Astrocyte (in vitro differentiated cells and primary cell): ENCODE measurements around the gene PRR22. TPM values are rescaled to one million over a fixed set of nuclear protein-coding genes. Genes with fewer than 3 reads are reported as not detected.

ENCODE experiments used
- DNase-seq: peaks from one replicate; pipeline ENCODE4 v3.0.0-alpha.2; 2010; ENCODE audit warnings: low read depth
- FAIRE-seq: peaks from 2 replicates; lab custom pipeline; 2011; peaks lifted over from hg19 to GRCh38; lab: Jason Lieb, UNC
- H2AFZ ChIP-seq: 2 replicates; pipeline ENCODE4 v1.6.0; 2012; ENCODE audit warnings: low read depth, low read length, inconsistent platforms
- H3K27ac ChIP-seq: 2 replicates; pipeline ENCODE4 v1.5.1; 2011; ENCODE audit warnings: low read depth, low read length, inconsistent platforms
- H3K27me3 ChIP-seq: 2 replicates; pipeline ENCODE4 v1.6.0; 2011; ENCODE audit warnings: low read length, inconsistent platforms; ENCODE audit not compliant: insufficient read depth
- H3K36me3 ChIP-seq: 2 replicates; pipeline ENCODE4 v1.5.1; 2011; ENCODE audit warnings: low read length, inconsistent platforms; ENCODE audit not compliant: insufficient read depth
- H3K4me1 ChIP-seq: 2 replicates; pipeline ENCODE4 v1.5.1; 2011; ENCODE audit warnings: low read length, inconsistent platforms; ENCODE audit not compliant: insufficient read depth
- H3K4me2 ChIP-seq: 2 replicates; pipeline ENCODE4 v1.6.0; 2012; ENCODE audit warnings: low read length, inconsistent platforms
- H3K4me3 ChIP-seq: 2 replicates; pipeline ENCODE4 v1.5.1; 2011; ENCODE audit warnings: low read depth, mild to moderate bottlenecking, low read length, inconsistent platforms; ENCODE audit not compliant: insufficient read depth
- H3K79me2 ChIP-seq: 2 replicates; pipeline ENCODE4 v1.6.0; 2012; ENCODE audit warnings: mild to moderate bottlenecking, low read length, inconsistent platforms; ENCODE audit not compliant: insufficient read depth
- H3K9ac ChIP-seq: 2 replicates; pipeline ENCODE4 v1.6.0; 2012; ENCODE audit warnings: mild to moderate bottlenecking, low read length, inconsistent platforms
- H3K9me3 ChIP-seq: 2 replicates; pipeline ENCODE4 v1.5.1; 2012; ENCODE audit warnings: low read depth, mild to moderate bottlenecking, low read length, inconsistent platforms; ENCODE audit not compliant: insufficient read depth
- H4K20me1 ChIP-seq: 2 replicates; pipeline ENCODE4 v1.6.0; 2012; ENCODE audit warnings: low read length, inconsistent platforms; ENCODE audit not compliant: insufficient read depth
- H3K27ac Mint-ChIP-seq: one replicate; pipeline ENCODE4 v1.8.0; 2021; ENCODE audit warnings: mild to moderate bottlenecking, mixed read lengths; ENCODE audit not compliant: unreplicated experiment
- H3K27me3 Mint-ChIP-seq: one replicate; pipeline ENCODE4 v1.8.0; 2021; ENCODE audit warnings: low read depth, mixed read lengths; ENCODE audit not compliant: unreplicated experiment
- H3K36me3 Mint-ChIP-seq: one replicate; pipeline ENCODE4 v1.8.0; 2021; ENCODE audit warnings: low read depth, mixed read lengths; ENCODE audit not compliant: unreplicated experiment
- H3K4me1 Mint-ChIP-seq: one replicate; pipeline ENCODE4 v1.8.0; 2021; ENCODE audit warnings: low read depth, mixed read lengths; ENCODE audit not compliant: unreplicated experiment
- H3K4me3 Mint-ChIP-seq: one replicate; pipeline ENCODE4 v1.8.0; 2021; ENCODE audit warnings: mild to moderate bottlenecking, moderate library complexity, mixed read lengths; ENCODE audit not compliant: unreplicated experiment
- H3K9me3 Mint-ChIP-seq: one replicate; pipeline ENCODE4 v1.8.0; 2021; ENCODE audit warnings: mild to moderate bottlenecking, mixed read lengths; ENCODE audit not compliant: unreplicated experiment
- EZH2 ChIP-seq: IDR thresholded peaks from 2 replicates; pipeline ENCODE4 v1.6.1; 2012; ENCODE audit warnings: mild to moderate bottlenecking, low read length, inconsistent platforms; ENCODE audit not compliant: insufficient read depth
- total RNA-seq: library from RNA; stranded (reverse); gene quantifications from 2 replicates; pipeline ENCODE4 v1.2.1, GENCODE V29; 2021
- TF ChIP-seq, protein P1 (sequence below): IDR thresholded peaks from 2 replicates; pipeline ENCODE4 v1.5.1; 2011; ENCODE audit warnings: low read depth, mild to moderate bottlenecking, inconsistent platforms, low read length, moderate library complexity; ENCODE audit not compliant: insufficient read depth

PRR22 gene
- total RNA-seq, 1 donor from 2014 or later, result 2.4 TPM

DNA sequence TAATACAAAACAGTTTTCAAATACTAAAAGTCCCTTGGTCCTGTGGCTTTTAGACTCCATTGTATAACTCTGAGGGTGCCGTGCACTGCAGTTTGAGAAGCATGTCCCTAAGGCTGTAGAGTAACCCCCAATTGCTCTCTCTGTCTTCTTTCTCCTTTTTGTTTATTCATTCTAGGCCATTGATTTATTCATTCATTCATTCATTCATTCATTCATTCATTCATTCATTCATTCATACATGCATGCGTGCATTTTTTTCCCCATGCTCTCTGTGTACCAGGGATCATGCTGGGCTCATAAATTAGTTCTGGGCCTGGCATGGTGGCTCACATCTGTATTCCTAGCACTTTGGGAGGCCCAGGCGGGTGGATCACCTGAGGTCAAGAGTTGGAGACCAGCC is 19.3 kb downstream of the PRR22 start:
- Histone ChIP-seq H3K79me2 (no peaks in the 10 kb centered on the region), H3K4me1 (no peaks in the 10 kb centered on the region), H3K27ac (no peak overlapping the region), H3K4me3 (no peak overlapping the region), H3K9me3 (no peaks in the 10 kb centered on the region), H3K27me3 (no peaks in the 10 kb centered on the region), H3K9ac (no peak overlapping the region), H3K4me2 (no peak overlapping the region), H3K36me3 (no peaks in the 10 kb centered on the region), H2AFZ (no peak overlapping the region), H4K20me1 (no peaks in the 10 kb centered on the region)
- DNase-seq (no peak), FAIRE-seq (no peak)
- Mint-ChIP-seq H3K27ac (no peak overlapping the region), H3K9me3 (peaks cover 6% of the 10 kb centered on the region), H3K27me3 (peaks cover 10% of the 10 kb centered on the region), H3K36me3 (no peaks in the 10 kb centered on the region), H3K4me1 (no peaks in the 10 kb centered on the region), H3K4me3 (no peak overlapping the region)
- TF ChIP-seq, protein P1, sequence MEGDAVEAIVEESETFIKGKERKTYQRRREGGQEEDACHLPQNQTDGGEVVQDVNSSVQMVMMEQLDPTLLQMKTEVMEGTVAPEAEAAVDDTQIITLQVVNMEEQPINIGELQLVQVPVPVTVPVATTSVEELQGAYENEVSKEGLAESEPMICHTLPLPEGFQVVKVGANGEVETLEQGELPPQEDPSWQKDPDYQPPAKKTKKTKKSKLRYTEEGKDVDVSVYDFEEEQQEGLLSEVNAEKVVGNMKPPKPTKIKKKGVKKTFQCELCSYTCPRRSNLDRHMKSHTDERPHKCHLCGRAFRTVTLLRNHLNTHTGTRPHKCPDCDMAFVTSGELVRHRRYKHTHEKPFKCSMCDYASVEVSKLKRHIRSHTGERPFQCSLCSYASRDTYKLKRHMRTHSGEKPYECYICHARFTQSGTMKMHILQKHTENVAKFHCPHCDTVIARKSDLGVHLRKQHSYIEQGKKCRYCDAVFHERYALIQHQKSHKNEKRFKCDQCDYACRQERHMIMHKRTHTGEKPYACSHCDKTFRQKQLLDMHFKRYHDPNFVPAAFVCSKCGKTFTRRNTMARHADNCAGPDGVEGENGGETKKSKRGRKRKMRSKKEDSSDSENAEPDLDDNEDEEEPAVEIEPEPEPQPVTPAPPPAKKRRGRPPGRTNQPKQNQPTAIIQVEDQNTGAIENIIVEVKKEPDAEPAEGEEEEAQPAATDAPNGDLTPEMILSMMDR, result no peak
- no peak for TF ChIP-seq EZH2

DNA sequence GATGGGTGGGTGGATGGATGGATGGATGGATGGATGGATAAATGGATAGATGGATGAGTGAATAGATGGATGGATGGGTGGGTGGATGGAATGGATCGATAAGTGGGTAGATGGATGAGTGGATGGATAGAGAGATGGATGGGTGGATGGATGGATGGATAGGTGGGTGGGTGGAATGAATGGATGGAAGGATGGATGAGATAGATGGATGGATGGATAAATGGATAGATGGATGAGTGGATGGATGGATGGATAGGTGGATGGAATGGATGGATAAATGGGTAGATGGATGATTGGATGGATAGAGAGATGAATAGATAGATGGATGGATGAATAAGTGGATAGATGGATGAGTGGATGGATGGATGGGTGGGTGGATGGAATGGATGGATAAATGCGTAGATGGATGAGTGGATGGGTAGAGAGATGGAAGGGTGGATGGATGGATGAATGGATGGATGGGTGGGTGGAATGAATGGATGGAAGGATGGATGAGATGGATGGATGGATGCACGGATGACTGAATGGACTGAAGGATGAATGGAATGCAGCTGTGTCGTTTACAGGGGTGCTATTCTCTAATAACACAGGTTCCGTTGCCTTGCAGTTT is 21.8 kb downstream of the PRR22 start:
- peaks cover 6% of the 10 kb centered on the region for H3K9me3 Mint-ChIP-seq
- Histone ChIP-seq H3K27me3 (no peaks in the 10 kb centered on the region), H3K36me3 (no peaks in the 10 kb centered on the region), H2AFZ (no peak overlapping the region), H3K4me2 (no peak overlapping the region), H3K9me3 (no peaks in the 10 kb centered on the region), H3K4me1 (no peaks in the 10 kb centered on the region), H3K4me3 (no peak overlapping the region), H3K79me2 (no peaks in the 10 kb centered on the region), H3K27ac (no peak overlapping the region), H4K20me1 (no peaks in the 10 kb centered on the region), H3K9ac (no peak overlapping the region)
- H3K36me3 Mint-ChIP-seq, result no peaks in the 10 kb centered on the region
- no peak for TF ChIP-seq EZH2
- TF ChIP-seq, protein P1, result no peak
- FAIRE-seq (no peak), DNase-seq (no peak)
- no peak overlapping the region for H3K27ac Mint-ChIP-seq
- H3K4me3 Mint-ChIP-seq, result no peak overlapping the region
- no peaks in the 10 kb centered on the region for H3K4me1 Mint-ChIP-seq
- H3K27me3 Mint-ChIP-seq, result peaks cover 12% of the 10 kb centered on the region

DNA sequence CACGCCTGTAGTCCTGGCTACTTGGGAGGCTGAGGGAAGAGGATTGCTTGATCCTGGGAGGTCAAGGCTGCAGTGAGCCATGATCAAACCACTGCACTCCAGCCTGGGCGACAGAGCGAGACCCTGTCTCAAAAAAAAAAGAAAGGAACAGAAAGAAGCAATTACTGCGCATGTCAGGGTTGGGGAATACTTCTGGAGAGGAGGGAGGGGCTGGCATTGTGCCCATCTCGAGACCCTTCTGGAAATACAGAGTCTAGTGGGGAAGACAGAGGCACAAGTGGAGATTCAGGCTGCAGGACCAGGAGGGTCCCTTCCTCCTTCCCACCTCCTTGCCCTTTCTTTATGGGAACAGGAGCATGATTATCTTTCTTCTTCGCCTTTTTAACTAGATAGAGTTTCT is 30.8 kb downstream of the PRR22 start:
- Histone ChIP-seq H3K4me2 (no peak overlapping the region), H4K20me1 (no peaks in the 10 kb centered on the region), H3K4me3 (no peak overlapping the region), H3K4me1 (no peaks in the 10 kb centered on the region), H3K9ac (no peak overlapping the region), H3K27ac (no peak overlapping the region), H3K27me3 (no peaks in the 10 kb centered on the region), H2AFZ (no peak overlapping the region), H3K79me2 (no peaks in the 10 kb centered on the region), H3K36me3 (no peaks in the 10 kb centered on the region), H3K9me3 (no peaks in the 10 kb centered on the region)
- DNase-seq (no peak), FAIRE-seq (no peak)
- Mint-ChIP-seq H3K4me1 (no peaks in the 10 kb centered on the region), H3K36me3 (no peaks in the 10 kb centered on the region), H3K27me3 (peaks cover 29% of the 10 kb centered on the region), H3K4me3 (no peak overlapping the region), H3K9me3 (no peaks in the 10 kb centered on the region), H3K27ac (no peak overlapping the region)
- TF ChIP-seq, protein P1, result no peak
- TF ChIP-seq EZH2, result no peak
